ENCODE measurements around the gene OOSP4A. TPM values are rescaled to one million over a fixed set of nuclear protein-coding genes. Genes with fewer than 3 reads are reported as not detected.

OOSP4A gene
- total RNA-seq, 1 donor from 2014 or later = not detected

DNA sequence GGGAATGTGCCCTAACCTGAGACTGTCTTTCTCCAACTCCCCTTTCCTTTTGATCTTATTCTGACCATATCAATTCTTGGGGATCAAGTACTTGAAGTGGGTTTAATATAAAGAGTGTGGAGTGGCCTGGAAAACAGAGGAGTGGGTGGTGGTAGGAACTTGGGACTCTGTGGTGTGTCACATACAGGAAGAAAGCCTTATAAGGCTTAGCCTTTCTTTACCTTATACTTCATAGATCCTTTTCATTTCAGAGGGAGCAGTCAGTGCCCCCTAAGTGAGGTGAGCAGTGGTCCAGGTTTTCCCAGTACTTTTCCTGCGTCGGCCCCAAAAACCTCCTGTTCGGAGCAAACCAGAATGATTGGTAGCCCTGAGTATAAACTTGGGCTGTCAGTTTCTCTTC lies 25.1 kb upstream of the OOSP4A start:
- ATAC-seq = no peak

DNA sequence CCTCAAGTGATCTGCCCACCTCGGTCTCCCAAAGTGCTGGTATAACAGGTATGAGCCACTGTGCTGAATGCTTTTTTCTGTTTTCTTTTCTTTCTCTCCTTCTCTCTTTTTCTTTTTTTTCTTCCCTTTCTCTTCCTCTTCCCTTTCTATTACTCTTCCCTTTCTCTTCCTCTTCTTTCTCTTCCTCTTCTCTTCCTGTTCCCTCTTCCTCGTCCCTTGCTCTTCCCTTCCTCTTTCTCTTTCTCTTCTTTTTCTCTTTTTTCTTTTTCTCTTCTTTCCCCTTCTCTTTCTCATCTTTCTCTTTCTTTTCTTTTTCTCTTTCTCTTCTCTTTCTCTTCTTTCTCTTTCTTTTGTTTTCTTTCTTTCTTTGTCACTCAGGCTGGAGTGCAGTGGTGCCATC lies 24.4 kb upstream of the OOSP4A start:
- Histone ChIP-seq H3K9me3 (no peaks in the 10 kb centered on the region), H3K27ac (no peak overlapping the region), H3K36me3 (no peaks in the 10 kb centered on the region), H3K4me3 (no peak overlapping the region), H3K4me1 (no peaks in the 10 kb centered on the region), H3K27me3 (no peaks in the 10 kb centered on the region)
- DNase-seq (no peak), ATAC-seq (no peak)
- intact Hi-C loops (cut with DNase I) = no loop called here
- TF ChIP-seq, protein P1, sequence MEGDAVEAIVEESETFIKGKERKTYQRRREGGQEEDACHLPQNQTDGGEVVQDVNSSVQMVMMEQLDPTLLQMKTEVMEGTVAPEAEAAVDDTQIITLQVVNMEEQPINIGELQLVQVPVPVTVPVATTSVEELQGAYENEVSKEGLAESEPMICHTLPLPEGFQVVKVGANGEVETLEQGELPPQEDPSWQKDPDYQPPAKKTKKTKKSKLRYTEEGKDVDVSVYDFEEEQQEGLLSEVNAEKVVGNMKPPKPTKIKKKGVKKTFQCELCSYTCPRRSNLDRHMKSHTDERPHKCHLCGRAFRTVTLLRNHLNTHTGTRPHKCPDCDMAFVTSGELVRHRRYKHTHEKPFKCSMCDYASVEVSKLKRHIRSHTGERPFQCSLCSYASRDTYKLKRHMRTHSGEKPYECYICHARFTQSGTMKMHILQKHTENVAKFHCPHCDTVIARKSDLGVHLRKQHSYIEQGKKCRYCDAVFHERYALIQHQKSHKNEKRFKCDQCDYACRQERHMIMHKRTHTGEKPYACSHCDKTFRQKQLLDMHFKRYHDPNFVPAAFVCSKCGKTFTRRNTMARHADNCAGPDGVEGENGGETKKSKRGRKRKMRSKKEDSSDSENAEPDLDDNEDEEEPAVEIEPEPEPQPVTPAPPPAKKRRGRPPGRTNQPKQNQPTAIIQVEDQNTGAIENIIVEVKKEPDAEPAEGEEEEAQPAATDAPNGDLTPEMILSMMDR (IDR thresholded peaks at IDR 0.05) = no peak

More for the DNA sequence above, 25.1 kb upstream of the OOSP4A start:
- no peak for DNase-seq
- H3K36me3 ChIP-seq = no peaks in the 10 kb centered on the region
- no peak overlapping the region for H3K27ac ChIP-seq
- no peak overlapping the region for H3K4me3 ChIP-seq
- H3K27me3 ChIP-seq = no peaks in the 10 kb centered on the region
- H3K4me1 ChIP-seq = no peaks in the 10 kb centered on the region
- TF ChIP-seq, protein P1 (IDR thresholded peaks at IDR 0.05) = no peak
- H3K9me3 ChIP-seq = no peaks in the 10 kb centered on the region
- intact Hi-C loops (cut with DNase I) = no loop called here

DNA sequence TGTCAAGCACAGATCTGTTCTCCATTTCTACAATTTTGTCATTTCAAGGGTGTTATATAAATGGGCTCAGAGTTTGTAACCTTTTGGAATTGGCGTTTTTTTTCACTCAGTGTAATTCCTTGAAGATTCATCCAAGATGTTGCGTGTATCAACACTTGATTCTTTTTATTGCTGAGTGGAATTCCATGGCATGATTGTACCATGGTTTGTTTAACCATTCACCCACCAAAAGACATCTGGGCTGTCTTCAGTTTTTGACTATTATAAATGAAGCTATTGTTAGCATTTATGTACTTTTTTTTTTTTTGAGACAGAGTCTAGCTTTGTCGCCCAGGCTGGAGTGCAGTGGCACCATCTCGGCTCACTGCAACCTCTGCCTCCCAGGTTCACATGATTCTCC lies 22.7 kb upstream of the OOSP4A start:
- no peak overlapping the region for H3K27ac ChIP-seq
- H3K4me1 ChIP-seq = no peaks in the 10 kb centered on the region
- ATAC-seq = no peak
- H3K27me3 ChIP-seq = no peaks in the 10 kb centered on the region
- no peak for DNase-seq
- no peaks in the 10 kb centered on the region for H3K36me3 ChIP-seq
- intact Hi-C loops (cut with DNase I) = no loop called here
- no peaks in the 10 kb centered on the region for H3K9me3 ChIP-seq
- TF ChIP-seq, protein P1 (IDR thresholded peaks at IDR 0.05) = no peak
- no peak overlapping the region for H3K4me3 ChIP-seq

DNA sequence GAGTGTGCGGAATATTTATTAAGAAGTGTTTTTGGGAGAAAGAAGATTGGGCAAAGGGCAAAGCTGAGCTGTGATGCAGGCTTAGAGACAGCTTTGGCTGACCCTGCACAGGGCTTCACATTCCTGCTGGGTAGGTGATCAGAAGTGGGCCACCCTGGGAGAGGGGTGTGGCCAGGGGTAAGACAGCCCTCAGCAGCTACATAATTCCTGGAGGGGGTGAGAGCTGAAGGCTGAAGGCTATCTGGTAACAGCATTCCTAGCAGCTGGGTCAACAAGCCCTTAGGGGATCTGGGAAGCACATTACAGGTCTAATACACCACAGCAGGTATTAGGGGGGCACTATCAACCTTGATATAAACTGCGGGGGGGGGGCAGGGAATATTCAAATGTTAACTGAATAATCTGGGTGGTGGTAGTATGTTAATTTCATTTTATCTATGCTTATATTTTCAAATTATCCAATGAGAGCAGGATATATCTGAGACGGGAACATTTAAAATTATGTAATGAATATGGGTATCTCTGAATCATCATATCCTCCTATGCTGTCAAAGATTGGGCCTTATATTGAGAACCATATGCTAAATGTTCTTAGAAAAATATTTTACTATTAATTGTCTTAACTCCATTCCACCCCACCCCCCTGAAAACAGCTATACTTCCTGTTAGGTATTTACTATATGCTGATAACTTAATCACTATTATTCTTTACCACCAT lies 19.7 kb upstream of the OOSP4A start:
- H3K27ac ChIP-seq = no peak overlapping the region
- TF ChIP-seq, protein P1 (IDR thresholded peaks at IDR 0.05) = no peak
- no peak for DNase-seq
- H3K4me1 ChIP-seq = no peaks in the 10 kb centered on the region
- intact Hi-C loops (cut with DNase I) = no loop called here
- no peak for ATAC-seq
- H3K4me3 ChIP-seq = no peak overlapping the region
- no peaks in the 10 kb centered on the region for H3K9me3 ChIP-seq
- no peaks in the 10 kb centered on the region for H3K27me3 ChIP-seq
- H3K36me3 ChIP-seq = no peaks in the 10 kb centered on the region

DNA sequence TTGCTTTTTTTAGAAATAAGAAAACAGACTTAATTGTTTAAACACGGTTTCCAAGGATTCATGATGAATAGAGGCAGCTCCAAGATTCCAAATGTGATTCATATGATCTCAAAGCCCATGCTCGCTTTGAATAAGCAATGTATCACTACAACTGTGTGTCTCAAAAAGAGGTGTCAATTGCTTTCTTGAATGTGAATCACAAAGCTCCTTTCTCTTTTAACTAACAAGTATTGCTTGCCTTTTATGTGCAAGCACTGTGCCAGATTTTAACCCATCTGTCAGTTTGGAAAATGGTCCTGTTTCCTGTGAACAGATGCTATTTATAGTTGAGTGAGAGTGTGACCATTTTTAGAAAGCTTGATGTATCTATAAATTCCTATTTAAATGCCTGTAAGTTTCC lies 19.1 kb upstream of the OOSP4A start:
- intact Hi-C loops (cut with DNase I) = no loop called here
- TF ChIP-seq, protein P1 (IDR thresholded peaks at IDR 0.05) = no peak
- H3K27ac ChIP-seq = no peak overlapping the region
- no peak overlapping the region for H3K4me3 ChIP-seq
- no peaks in the 10 kb centered on the region for H3K27me3 ChIP-seq
- ATAC-seq (no peak), DNase-seq (no peak)
- no peaks in the 10 kb centered on the region for H3K9me3 ChIP-seq
- H3K36me3 ChIP-seq = no peaks in the 10 kb centered on the region
- no peaks in the 10 kb centered on the region for H3K4me1 ChIP-seq
